Muscle of leg (tissue), 11 donors: ENCODE results near the gene PTPRN2. TPM values are rescaled to one million over a fixed set of nuclear protein-coding genes. Genes with fewer than 3 reads are reported as not detected.
A peak's percentile ranks its signal among the peaks of the same experiment; 100 is the strongest.

ENCODE experiments used
- DNase-seq: peaks from one replicate; pipeline ENCODE4 v3.0.0; 2013
- H3K27ac ChIP-seq: one replicate; pipeline ENCODE4 v1.5.1; 2013; ENCODE audit warnings: mild to moderate bottlenecking, low read length, control low read depth
- H3K27me3 ChIP-seq: one replicate; pipeline ENCODE4 v1.6.1; 2013; ENCODE audit warnings: low read length; ENCODE audit not compliant: control insufficient read depth, insufficient read depth
- H3K36me3 ChIP-seq: one replicate; pipeline ENCODE4 v1.6.1; 2013; ENCODE audit warnings: low read length; ENCODE audit not compliant: control insufficient read depth, insufficient read depth
- H3K4me1 ChIP-seq: one replicate; pipeline ENCODE4 v1.6.1; 2013; ENCODE audit warnings: low read length; ENCODE audit not compliant: control insufficient read depth, insufficient read depth
- H3K4me3 ChIP-seq: one replicate; pipeline ENCODE4 v1.5.1; 2013; ENCODE audit warnings: low read length, control low read depth
- H3K9me3 ChIP-seq: replicated peaks from 2 replicates; pipeline ENCODE4 v1.6.1; 2013; ENCODE audit warnings: low read depth, low read length; ENCODE audit not compliant: control insufficient read depth
- WGBS: methylation state at CpG from one replicate; pipeline ENCODE4 v1.1.5; 2013; ENCODE audit warnings: missing lambda C conversion rate; ENCODE audit not compliant: insufficient coverage; 5-methylcytosine and 5-hydroxymethylcytosine counted together
- polyA plus RNA-seq, 8 donors: library from polyadenylated mRNA; unstranded; fragments of 120-200 nt; gene quantifications; one replicate each; pipeline versions ENCODE4 v1.2.1 to v1.2.3, GENCODE V29; 2013; ENCODE audit warnings: inconsistent platforms in 1 of 8, low replicate concordance in 1 of 8; ENCODE audit not compliant: insufficient read length in 8 of 8, insufficient read depth in 1 of 8
- total RNA-seq: library from RNA; stranded (reverse); fragments of 120-200 nt; gene quantifications from one replicate; pipeline ENCODE4 v1.2.4, GENCODE V29; 2013

The PTPRN2 gene
- total and polyA plus RNA-seq, 9 donors, result 1.4 to 2.9 (median 2.3) TPM

DNA sequence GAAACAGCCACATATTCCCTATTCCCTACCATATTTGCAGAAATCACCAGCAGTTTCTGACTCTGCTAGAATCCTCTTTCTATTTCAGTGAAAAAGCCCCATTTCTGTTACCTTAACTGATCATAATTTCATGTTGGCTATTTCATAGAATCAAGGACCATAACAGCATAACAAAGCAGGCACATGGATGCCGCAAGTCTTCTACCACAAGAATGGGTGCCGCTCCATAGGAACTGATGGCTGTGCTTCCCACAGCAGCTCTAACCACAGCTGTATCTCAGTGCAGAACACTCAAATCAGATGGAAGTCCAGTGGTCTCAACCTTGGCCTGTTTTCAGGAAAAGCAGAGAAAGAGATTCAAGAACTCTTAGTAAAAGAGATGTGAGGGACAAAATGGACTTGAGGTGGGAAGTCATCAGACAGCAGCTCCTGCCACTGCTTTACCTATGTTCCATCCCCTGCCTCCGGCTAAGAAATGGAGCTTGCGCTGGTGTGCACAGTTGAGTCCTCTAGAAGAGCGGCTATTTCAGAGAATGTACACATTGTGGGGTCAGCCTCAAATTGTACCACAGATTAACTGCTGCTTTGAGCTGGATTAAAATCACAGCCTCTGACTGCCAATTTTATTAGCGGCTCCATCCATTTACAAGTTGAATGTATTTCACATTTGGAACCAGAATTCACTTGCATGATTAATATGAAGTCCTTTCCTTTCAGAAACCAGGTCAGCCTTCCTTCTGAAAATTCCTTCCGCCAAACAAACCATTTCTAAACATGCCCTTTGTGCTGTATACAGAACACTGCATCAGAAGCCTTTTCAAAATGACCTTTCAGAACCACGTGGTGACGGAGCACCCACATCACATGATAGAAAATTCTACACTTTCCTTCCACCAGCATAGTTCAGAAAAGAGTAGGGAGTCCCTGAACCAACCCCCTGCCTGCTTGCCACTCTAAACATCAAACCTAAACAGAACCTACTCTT is 7.7 kb downstream of the PTPRN2 start:
- Histone ChIP-seq H3K27me3 (peaks cover 17% of the 10 kb centered on the region), H3K4me3 (no peak overlapping the region), H3K36me3 (no peaks in the 10 kb centered on the region), H3K9me3 (peaks cover 14% of the 10 kb centered on the region), H3K4me1 (no peaks in the 10 kb centered on the region), H3K27ac (no peak overlapping the region)
- WGBS, result 90% methylated on average over 7 of the region's 9 CpGs
- DNase-seq, result no peak

- Histone ChIP-seq H3K27me3 (peaks cover 2% of the 10 kb centered on the region), H3K4me3 (no peak overlapping the region), H3K27ac (no peak overlapping the region), H3K4me1 (no peaks in the 10 kb centered on the region), H3K9me3 (peaks cover 14% of the 10 kb centered on the region), H3K36me3 (no peaks in the 10 kb centered on the region)
- no peak for DNase-seq
- WGBS, result 69% methylated on average over 7 of the region's 11 CpGs
Measured at GRCh38 chr7:158576050-158576762, 11.4 kb downstream of the PTPRN2 start.

- Histone ChIP-seq H3K4me1 (no peaks in the 10 kb centered on the region), H3K27me3 (peaks cover 18% of the 10 kb centered on the region), H3K4me3 (no peak overlapping the region), H3K27ac (no peak overlapping the region), H3K36me3 (no peaks in the 10 kb centered on the region), H3K9me3 (no peaks in the 10 kb centered on the region)
- DNase-seq, result no peak
- 65% methylated on average over 7 of the region's 8 CpGs for WGBS
Measured at GRCh38 chr7:158574308-158575036, 13.2 kb downstream of the PTPRN2 start.

- no CpG with 5 or more reads among the region's 4 CpGs for WGBS
- Histone ChIP-seq H3K9me3 (no peaks in the 10 kb centered on the region), H3K27me3 (peaks cover 26% of the 10 kb centered on the region), H3K36me3 (no peaks in the 10 kb centered on the region), H3K27ac (no peak overlapping the region), H3K4me3 (no peak overlapping the region), H3K4me1 (no peaks in the 10 kb centered on the region)
- DNase-seq, result no peak
Measured at GRCh38 chr7:158573310-158573709, 14.3 kb downstream of the PTPRN2 start.

GRCh38 chr7:158572000-158572828 is 15.4 kb downstream of the PTPRN2 start:
- H3K27ac ChIP-seq, result no peak overlapping the region
- H3K9me3 ChIP-seq, result no peaks in the 10 kb centered on the region
- peaks cover 35% of the 10 kb centered on the region for H3K27me3 ChIP-seq
- no peaks in the 10 kb centered on the region for H3K4me1 ChIP-seq
- peak; percentile 45 for DNase-seq
- H3K36me3 ChIP-seq, result no peaks in the 10 kb centered on the region
- WGBS, result 38% methylated on average over 6 of the region's 7 CpGs
- H3K4me3 ChIP-seq, result no peak overlapping the region

GRCh38 chr7:158570449-158571170 is 17.0 kb downstream of the PTPRN2 start:
- Histone ChIP-seq H3K27me3 (peaks cover 41% of the 10 kb centered on the region), H3K27ac (no peak overlapping the region), H3K9me3 (no peaks in the 10 kb centered on the region), H3K36me3 (no peaks in the 10 kb centered on the region), H3K4me3 (no peak overlapping the region), H3K4me1 (no peaks in the 10 kb centered on the region)
- DNase-seq, result no peak
- 76% methylated on average over 38 of the region's 44 CpGs for WGBS

DNA sequence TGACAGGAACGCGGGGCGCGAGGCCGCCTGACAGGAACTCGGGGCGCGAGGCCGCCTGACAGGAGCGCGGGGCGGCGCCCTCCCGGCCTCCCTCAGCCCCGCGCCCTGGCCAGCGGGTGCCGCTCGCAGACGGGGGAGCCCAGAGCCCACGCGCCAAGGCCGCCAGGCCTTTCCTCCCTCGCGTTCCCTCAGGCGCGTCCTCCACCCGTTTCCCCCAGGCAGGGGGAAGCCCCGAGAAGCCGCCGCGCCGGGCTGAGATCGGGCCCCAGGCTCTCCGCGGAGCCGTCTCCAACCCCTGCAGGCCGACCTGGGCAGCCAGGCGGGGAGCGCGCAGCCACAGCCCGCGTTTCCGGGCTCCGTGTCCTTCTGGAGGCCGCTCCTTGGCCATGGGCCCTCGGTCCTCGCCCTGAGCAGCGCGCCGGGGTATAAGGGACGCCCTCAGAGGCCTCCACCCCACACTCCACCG is 17.7 kb downstream of the PTPRN2 start:
- Histone ChIP-seq H3K27me3 (peaks cover 45% of the 10 kb centered on the region), H3K36me3 (no peaks in the 10 kb centered on the region), H3K9me3 (no peaks in the 10 kb centered on the region), H3K4me3 (no peak overlapping the region), H3K4me1 (no peaks in the 10 kb centered on the region), H3K27ac (no peak overlapping the region)
- no peak for DNase-seq
- 1% methylated on average over 41 of the region's 53 CpGs for whole genome bisulfite sequencing

DNA sequence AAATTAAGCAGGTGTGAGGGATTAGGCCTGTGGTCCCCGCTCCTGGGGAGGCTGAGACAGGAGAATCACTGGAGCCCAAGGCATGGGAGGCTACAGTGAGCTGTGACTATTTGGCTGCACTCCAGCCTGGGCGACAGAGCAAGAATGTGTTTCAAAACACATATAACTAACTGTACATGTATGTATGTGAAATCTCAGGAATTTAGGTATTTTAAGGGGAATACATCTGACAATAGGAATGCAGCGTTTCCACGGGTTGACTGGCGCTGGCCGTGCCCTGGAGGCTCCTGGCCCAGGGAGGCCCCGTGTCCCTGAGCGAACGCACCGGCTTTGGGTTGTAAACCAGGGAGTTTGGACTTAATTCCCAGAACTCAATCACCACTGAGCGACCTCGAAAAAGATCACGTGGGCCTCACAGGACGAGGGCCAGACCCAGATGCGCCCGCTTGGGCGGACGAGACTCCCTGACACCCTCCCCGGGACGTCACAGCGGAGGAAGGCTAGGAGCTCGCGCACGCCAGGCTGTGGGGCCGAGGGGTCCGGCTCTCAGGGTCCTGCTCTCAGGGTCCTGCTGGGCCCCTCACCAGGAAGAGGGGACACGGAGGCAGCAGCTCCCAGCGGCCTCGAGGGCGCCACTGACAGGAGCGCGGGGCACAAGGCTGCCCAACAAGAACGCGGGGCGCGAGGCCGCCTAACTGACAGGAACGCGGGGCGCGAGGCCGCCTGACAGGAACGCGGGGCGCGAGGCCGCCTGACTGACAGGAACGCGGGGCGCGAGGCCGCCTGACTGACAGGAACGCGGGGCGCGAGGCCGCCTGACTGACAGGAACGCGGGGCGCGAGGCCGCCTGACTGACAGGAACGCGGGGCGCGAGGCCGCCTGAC is 18.4 kb downstream of the PTPRN2 start:
- Histone ChIP-seq H3K36me3 (no peaks in the 10 kb centered on the region), H3K4me3 (no peak overlapping the region), H3K27me3 (peaks cover 45% of the 10 kb centered on the region), H3K9me3 (no peaks in the 10 kb centered on the region), H3K4me1 (no peaks in the 10 kb centered on the region), H3K27ac (no peak overlapping the region)
- WGBS, result 64% methylated on average over 36 of the region's 67 CpGs
- no peak for DNase-seq
